NCI-H1417 treated with DMSO at 0.1 percent for 48 hours (cell line): ENCODE data around the gene KLK14.

Experiments used
- DNase-seq: peaks from one replicate; lab custom pipeline; 2025; lab: John Stamatoyannopoulos, UW

The KLK14 gene, protein sequence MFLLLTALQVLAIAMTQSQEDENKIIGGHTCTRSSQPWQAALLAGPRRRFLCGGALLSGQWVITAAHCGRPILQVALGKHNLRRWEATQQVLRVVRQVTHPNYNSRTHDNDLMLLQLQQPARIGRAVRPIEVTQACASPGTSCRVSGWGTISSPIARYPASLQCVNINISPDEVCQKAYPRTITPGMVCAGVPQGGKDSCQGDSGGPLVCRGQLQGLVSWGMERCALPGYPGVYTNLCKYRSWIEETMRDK

GRCh38 chr19:51082611-51083010, at the start of gene KLK14:
Gene KLK14 (minus strand): TSS chr19:51082887. CDS start chr19:51082614, 273 bp downstream.
- DNase-seq: no peak

DNA sequence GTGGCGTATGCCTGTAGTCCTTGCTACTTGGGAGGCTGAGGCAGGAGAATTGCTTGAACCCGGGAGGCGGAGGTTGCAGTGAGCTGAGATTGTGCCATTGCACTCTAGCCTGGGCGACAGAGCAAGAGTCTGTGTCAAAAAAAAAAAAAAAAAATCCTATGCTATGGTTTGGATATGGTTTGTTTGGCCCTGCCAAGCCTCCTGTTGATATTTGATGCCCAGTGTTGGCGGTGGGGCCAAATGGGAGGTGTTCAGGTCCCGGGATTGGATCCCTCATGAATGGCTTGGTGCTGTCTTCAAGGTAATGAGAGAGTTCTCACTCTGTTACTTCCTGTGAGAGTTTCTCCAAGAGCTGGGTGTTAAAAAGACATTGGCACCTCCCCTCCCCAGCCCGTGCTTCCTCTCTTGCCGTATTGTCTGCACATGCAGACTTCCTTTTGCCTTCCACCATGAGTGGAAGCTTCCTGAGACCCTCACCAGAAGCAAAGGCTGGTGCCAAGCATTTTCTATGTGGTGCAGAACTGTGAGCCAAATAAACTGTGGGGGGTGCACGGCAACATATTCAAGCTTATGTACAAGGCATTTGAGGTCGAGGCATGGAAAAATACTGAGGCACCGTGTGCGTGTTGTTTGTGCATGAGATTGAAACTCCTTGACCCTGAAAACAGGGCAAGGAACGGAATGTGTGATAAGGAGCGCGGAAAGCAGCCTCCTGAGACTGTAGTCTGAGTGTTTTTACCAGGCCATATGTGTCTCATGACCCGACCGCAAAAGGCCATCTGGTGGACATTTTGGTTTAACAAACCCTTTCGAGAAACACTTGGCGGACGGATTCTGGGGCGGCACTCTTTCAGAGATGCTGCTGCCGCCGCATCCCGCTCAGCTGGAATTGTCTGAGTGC, 49.3 kb upstream of the KLK14 start:
- DNase-seq: no peak

DNA sequence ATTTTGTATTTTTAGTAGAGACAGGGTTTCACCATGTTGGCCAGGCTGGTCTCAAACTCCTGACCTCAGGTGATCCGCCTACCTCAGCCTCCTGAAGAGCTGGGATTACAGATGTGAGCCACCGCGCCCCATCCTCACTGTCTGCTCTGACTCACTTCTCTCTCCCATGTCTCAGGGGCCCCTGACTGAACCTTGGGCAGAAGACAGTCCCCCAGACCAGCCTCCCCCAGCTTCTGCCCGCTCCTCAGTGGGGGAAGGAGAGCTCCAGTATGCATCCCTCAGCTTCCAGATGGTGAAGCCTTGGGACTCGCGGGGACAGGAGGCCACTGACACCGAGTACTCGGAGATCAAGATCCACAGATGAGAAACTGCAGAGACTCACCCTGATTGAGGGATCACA, 47.0 kb upstream of the KLK14 start:
- no peak for DNase-seq

DNA sequence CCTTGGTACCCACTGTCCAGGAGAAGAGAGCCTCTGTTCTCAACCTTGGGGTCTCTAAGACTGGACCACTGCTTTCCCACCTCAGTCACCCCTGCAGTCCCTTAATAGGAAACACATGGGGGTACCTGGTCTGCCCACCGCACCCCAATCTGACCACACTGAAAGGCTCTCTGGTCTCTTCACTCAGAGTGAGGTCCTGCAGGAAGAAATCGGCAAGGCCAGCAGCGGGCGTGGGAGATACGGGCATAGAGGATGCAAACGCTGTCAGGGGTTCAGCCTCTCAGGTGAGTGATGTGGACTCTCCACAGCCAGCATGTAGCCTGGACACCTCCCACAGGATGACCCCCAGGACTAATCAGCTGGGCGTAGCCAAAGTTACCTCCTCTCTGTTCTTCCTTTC, 45.5 kb upstream of the KLK14 start:
- no peak for DNase-seq

DNA sequence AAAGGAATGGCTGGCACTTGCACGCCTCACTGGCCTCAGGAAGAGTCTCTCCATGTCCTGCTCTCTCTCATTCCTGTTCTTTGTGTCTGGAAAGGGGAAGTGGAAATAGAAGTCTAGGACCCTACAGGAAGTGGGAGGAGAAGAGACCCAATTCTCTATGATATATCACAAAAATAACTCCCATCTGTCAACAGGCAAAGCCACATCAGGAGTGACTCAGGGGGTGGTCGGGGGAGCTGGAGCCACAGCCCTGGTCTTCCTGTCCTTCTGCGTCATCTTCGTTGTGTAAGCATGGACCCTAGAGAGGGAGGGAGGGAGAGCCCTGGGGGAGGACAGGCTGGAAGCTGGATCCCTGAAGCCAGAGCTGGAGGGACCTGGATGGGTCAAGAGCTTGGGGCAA, 45.1 kb upstream of the KLK14 start:
- DNase-seq: no peak

- no peak for DNase-seq
Measured at GRCh38 chr19:51127032-51127431, 44.3 kb upstream of the KLK14 start.

DNA sequence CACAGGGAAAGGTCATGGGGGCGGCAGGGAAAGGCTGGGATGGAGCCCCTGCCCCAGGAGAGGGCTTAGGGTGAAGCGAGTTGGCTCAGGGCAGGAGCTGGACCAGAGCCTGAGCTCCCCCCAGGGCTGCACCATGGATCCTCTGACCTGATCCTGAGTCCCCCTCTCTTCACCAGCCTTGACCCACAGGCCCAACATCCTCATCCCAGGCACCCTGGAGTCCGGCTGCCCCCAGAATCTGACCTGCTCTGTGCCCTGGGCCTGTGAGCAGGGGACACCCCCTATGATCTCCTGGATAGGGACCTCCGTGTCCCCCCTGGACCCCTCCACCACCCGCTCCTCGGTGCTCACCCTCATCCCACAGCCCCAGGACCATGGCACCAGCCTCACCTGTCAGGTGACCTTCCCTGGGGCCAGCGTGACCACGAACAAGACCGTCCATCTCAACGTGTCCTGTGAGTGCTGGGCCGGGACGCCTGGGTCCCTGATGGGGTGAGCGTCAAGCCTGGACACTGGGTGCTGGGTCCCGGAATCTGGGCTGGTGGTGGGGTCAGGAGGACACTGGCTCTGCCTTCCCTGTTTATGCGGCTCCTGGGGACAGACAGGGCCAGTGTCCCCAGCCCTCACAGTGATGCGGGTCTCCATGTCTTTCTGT, 42.9 kb upstream of the KLK14 start:
- DNase-seq: no peak

GRCh38 chr19:51124729-51125128, 42.0 kb upstream of the KLK14 start, which contains the start of gene SIGLEC9:
Gene SIGLEC9 (plus strand): TSS chr19:51124906. CDS start chr19:51124975, 69 bp downstream.
- no peak for DNase-seq

DNA sequence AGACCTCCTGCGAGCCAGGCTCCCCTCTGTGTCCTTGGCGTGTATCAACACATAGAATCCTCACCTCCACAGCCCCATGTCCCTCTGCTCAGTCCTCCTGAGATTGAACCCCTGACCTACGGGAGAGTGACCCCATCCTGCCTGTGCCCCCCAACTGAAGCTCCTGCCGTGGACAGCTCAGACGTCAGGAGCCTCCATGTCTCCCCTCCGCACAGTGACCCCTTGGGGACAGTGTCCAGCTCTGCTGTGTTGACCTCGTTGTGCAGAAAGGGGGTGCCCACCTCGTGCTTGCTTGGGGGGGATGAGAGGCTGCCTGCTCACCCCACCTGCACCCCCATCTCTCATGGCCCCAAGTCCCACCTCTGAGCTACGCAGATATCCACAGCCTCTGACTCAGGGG, 41.5 kb upstream of the KLK14 start:
- no peak for DNase-seq

DNA sequence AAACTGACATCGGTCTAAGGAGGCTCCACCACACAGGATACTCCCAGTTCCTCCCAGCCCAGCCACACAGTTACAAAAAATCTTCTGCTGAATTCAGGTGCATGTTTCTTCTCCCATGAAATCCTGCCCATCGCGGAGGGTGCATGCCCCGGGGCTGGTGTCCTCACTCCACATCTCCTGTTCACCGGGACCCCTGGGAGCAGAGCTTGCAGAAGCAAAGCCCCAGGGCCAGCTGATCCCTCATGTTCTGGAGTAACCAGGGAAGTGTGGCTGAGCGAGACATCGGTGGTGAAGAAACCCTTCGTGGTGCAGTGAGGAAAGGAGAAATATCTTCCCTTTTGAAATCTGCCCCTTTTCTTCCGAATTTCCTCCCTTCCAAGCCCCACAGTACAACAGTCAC, 41.1 kb upstream of the KLK14 start:
- no peak for DNase-seq

GRCh38 chr19:51123381-51123800, 40.7 kb upstream of the KLK14 start:
- no peak for DNase-seq

DNA sequence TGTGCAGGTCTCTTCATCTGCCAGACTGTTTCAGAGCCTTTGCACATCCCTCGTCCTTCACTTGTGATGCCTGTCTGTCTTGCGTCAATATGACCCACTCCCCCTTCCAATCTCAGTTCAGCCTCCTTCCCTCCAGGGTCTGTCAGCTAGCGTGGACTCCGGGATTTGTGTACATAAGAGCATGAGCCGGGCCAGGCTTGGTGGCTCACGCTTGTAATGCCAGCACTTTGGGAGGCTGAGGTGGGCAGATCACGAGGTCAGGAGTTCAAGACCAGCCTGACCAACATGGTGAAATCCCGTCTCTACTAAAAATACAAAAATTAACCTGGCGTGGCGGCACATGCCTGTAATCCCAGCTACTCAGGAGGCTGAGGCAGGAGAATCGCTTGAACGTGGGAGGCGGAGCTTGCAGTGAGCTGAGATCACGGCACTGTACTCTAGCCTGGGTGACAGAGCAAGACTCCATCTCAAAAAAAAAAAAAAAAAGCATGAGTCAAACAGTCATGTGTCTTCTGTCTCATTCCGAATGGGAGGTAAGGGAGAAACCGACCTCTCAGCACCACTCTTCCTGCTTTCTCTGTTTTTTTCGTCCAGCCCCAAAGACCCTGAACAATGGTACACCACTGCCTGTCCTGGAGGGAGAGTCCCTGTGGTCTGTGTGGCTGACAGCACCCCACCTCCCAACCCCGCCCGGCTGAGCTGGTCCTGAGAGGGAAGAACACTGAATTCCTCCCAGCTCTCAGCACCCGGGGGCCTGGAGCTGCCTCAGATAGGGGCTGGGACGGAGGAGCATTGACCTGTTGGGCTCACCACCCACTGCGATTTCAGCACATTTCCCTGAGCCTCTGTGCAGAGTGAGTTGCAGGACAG, 39.7 kb upstream of the KLK14 start:
- no peak for DNase-seq

DNA sequence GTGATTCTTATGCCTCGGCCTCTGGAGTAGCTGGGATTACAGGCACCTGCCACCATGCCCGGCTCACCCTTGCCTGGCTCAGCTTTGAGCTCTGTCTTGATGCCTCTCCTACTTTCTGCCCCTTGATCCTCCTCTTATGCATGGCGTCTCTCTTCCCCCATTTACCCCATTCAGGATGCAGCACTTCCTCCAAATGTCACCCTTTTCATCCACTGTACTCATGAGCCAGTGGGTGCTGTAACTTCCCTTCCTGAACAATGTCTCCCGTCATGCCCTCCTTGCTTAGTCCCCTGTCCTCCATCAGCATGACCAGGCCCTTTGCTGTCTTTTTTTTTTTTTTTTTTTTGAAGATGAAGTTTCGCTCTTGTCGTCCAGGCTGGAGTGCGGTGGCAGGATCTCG, 38.6 kb upstream of the KLK14 start:
- DNase-seq: no peak

- no peak for DNase-seq
Measured at GRCh38 chr19:51120160-51120559, 37.5 kb upstream of the KLK14 start.

GRCh38 chr19:51119611-51120010, 36.9 kb upstream of the KLK14 start:
- DNase-seq: no peak

DNA sequence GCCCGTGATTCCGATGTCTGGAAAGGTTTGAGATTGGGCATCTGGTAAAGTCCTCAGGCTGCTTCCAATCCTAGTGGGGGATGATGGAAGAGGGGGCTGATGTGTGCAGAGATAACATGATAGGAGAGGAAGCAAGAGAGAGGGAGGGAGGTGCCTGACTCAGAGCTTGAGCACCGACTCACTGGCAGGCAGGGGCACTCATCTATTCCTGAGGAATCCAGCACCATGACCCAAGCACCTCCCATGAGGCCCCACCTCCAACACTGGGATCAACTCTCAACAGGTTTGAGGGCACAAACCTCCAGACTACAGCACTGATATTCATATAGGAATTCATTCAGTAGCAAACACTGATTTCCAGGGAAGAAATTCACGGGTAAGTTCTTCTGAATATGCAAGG, 36.4 kb upstream of the KLK14 start:
- no peak for DNase-seq

DNA sequence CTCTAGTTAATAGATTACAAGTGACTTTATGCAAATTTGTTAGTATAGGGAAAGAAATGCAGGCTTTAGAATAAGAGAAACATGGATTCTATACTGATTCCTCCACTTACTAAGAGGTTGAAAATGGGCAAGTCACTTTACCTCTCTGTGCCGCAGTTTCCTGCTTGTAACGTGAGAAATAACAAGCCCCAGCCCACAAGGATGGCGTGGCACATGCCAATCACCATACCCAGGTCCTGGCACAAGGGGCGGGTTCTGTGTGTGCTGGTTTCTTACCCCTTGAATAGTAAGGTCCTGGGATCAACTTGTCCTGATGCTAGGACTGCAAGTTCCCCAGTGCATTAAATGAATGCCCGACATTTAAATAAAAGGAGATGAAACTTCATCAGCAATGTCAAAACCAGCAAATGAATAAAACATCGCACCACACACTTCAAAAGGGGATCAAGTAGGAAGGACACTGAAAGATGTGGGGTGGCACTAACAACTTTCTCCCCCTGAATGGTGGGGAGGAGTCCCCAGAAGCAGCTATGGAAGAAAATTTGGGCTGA, 34.1 kb upstream of the KLK14 start:
- DNase-seq: no peak

DNA sequence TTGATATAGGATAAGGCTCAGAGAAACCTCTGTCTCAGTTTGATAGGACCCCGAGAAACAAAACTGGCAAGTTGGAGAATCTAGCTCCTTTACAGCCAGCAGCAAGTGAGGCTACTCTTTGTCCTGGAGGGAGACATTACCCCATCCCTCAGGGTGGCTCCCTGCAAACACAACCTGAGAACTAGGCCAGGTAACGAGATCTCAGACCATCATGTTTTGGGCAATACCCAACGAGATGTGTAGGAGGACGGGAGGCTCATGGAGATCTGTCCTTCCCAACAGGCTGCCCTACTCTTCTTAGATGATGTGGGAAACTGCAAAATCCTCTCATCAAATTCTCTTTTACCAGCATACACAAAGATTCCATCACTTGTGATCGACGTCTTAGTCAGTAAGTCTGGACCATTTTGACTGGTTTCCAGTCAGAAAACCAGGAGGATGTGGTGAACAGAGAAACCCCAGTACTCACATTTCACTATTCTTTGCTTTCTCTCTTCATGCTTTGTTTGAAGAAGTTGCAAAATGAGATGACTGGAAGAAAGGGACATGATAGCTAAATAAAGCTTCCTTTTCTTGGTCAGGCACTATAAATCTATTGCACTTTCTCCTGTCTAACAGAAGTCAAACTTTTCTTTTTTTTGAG, 31.5 kb upstream of the KLK14 start:
- DNase-seq: no peak

DNA sequence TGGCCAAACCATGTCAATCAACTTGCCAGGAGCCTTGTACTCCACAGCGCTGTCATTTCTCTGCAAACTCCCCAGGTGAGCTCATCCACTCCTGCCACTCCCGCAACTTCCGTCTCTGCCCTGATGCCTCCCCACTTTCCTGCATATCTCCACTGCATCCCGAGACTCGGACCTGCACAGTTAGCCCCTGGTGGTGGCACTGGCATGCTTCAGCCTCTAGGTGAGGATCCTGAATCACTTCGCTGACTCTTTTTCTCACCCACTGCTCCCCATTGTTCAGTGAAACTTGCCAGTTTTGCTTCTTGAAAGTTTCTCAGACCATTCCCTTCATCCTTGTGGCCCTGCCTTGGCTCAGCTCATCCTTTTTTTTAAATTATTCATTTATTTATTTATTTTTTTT, 28.9 kb upstream of the KLK14 start:
- DNase-seq: no peak

DNA sequence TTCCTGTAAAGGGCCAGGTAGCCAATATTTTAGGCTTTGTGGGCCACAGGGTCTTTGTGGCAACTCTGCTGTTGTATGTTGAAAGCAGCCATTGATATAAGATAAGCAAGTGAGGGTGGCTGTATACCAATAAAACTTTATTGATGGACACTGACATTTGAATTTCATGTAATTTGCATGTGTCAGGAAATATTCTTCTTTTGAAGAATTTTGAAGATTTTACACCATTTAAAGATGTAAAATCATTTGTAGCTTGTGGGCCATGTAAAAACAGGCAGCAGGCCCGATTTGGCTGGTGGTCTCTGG, 27.9 kb upstream of the KLK14 start:
- DNase-seq: no peak

DNA sequence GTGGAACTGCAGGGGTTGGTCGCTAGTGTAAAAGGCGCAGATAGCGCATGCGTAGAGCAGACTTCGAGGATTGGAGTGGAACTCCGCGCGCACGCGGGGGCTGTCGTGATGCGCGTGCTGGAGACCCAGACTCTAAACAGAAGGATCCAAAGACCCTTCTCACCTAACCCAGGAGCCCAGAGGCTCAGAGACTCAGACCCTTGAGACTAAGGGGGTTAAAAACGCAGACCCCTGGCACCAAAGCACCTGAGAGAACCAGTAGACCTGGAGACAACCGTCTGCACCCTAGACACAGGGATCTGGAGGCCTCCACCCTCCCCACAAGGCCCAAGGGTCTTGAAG, 26.1 kb upstream of the KLK14 start:
- no peak for DNase-seq
